Endometrial microvascular endothelial cells (primary cell): Measurements from ENCODE around the gene ABCC9. TPM values are rescaled to one million over a fixed set of nuclear protein-coding genes. Genes with fewer than 3 reads are reported as not detected.

ENCODE experiments used
- in situ Hi-C: cut with HindIII; loops from 2 replicates; pipeline ENCODE4 v1.10.0; 2017; ENCODE audit warnings: low sequenced_read_pairs, low pct_unique_long_range_greater_than_20kb; ENCODE audit errors: inconsistent ontology term
- total RNA-seq: library from RNA; depleted of rRNA; stranded (reverse); fragments of >200 nt; gene quantifications from one replicate; pipeline ENCODE4 v1.2.3, GENCODE V29; 2015; ENCODE audit errors: inconsistent ontology term

Gene ABCC9
- total RNA-seq, 1 donor from 2014 or later: not detected

- in situ Hi-C loops: no loop called here
Measured at GRCh38 chr12:21893924-21894323, 47.3 kb downstream of the ABCC9 start.

- in situ Hi-C loops: no loop called here
Measured at GRCh38 chr12:21892341-21892740, 48.9 kb downstream of the ABCC9 start.

GRCh38 chr12:21891751-21892217 is 49.4 kb downstream of the ABCC9 start:
- in situ Hi-C loops: no loop called here

GRCh38 chr12:21888276-21888863 is 52.9 kb downstream of the ABCC9 start:
- in situ Hi-C loops: no loop called here

GRCh38 chr12:21884936-21885335 is 56.3 kb downstream of the ABCC9 start:
- in situ Hi-C loops: no loop called here

- in situ Hi-C loops: no loop called here
Measured at GRCh38 chr12:21882635-21883034, 58.6 kb downstream of the ABCC9 start.

- in situ Hi-C loops: no loop called here
Measured at GRCh38 chr12:21881965-21882364, 59.3 kb downstream of the ABCC9 start.

- in situ Hi-C loops: no loop called here
Measured at GRCh38 chr12:21879312-21879711, 61.9 kb downstream of the ABCC9 start.

GRCh38 chr12:21877293-21877982 is 63.8 kb downstream of the ABCC9 start:
- in situ Hi-C loops: no loop called here

- in situ Hi-C loops: no loop called here
Measured at GRCh38 chr12:21865846-21866245, 75.4 kb downstream of the ABCC9 start.

- in situ Hi-C loops: no loop called here
Measured at GRCh38 chr12:21860534-21860933, 80.7 kb downstream of the ABCC9 start.

- in situ Hi-C loops: no loop called here
Measured at GRCh38 chr12:21860128-21860527, 81.1 kb downstream of the ABCC9 start.

GRCh38 chr12:21852251-21852650 is 89.0 kb downstream of the ABCC9 start:
- in situ Hi-C loops: no loop called here

- in situ Hi-C loops: no loop called here
Measured at GRCh38 chr12:21851151-21851550, 90.1 kb downstream of the ABCC9 start.

- in situ Hi-C loops: no loop called here
Measured at GRCh38 chr12:21850419-21850818, 90.8 kb downstream of the ABCC9 start.

GRCh38 chr12:21849878-21850277 is 91.3 kb downstream of the ABCC9 start:
- in situ Hi-C loops: no loop called here

GRCh38 chr12:21848192-21848591 is 93.0 kb downstream of the ABCC9 start:
- in situ Hi-C loops: no loop called here

- in situ Hi-C loops: no loop called here
Measured at GRCh38 chr12:21843795-21844194, 97.4 kb downstream of the ABCC9 start.

GRCh38 chr12:21839776-21840175 is 101.5 kb downstream of the ABCC9 start:
- in situ Hi-C loops: no loop called here

- in situ Hi-C loops: no loop called here
Measured at GRCh38 chr12:21837847-21838246, 103.4 kb downstream of the ABCC9 start.
